HEK293 (cell line): ENCODE data around the gene CDK14.

Experiments
- CTCF ChIA-PET: fragments of 350-600 bp; formaldehyde crosslinking; extraction: SDS; loops from one replicate; lab custom pipeline; 2021; ENCODE audit warnings: antibody characterized with exemption; lab: Yijun Ruan, JAX
- POLR2A ChIA-PET: fragments of 300-600 bp; formaldehyde crosslinking; extraction: SDS; loops from one replicate; lab custom pipeline; 2020; ENCODE audit warnings: antibody characterized with exemption, inconsistent platforms; lab: Yijun Ruan, JAX
- H3K27ac ChIP-seq: fragments of 200-500 bp; sonication (Bioruptor generic); 2 replicates; pipeline ENCODE4 v1.5.1; 2014; ENCODE audit warnings: low read depth, low read length, control low read depth, inconsistent platforms; ENCODE audit errors: extremely low read depth
- H3K36me3 ChIP-seq, 2 experiments: fragments of 200-500 bp in 1 of 2; sonication (Bioruptor generic) in 1 of 2; 1 replicate in 1 of 2; 2 replicates in 1 of 2; pipeline ENCODE4 v1.5.1; 2014 to 2017; ENCODE audit warnings: inconsistent platforms in 2 of 2, low read length in 2 of 2; ENCODE audit not compliant: control insufficient read depth in 2 of 2, insufficient read depth in 1 of 2
- H3K4me1 ChIP-seq: fragments of 200-500 bp; sonication (Bioruptor generic); 2 replicates; pipeline ENCODE4 v1.5.1; 2014; ENCODE audit warnings: mild to moderate bottlenecking, low read length, inconsistent platforms; ENCODE audit not compliant: control insufficient read depth, insufficient read depth
- H3K4me3 ChIP-seq: 2 replicates; pipeline ENCODE4 v1.5.1; 2011; ENCODE audit warnings: low read depth, mild to moderate bottlenecking, control low read depth, low read length, moderate library complexity
- H3K9me3 ChIP-seq: fragments of 200-500 bp; sonication (Bioruptor generic); 2 replicates; pipeline ENCODE4 v1.5.1; 2014; ENCODE audit warnings: low read depth, low read length, inconsistent platforms; ENCODE audit not compliant: control insufficient read depth, insufficient read depth
- BCL11A ChIP-seq: fragments of 450-650 bp; formaldehyde crosslinking; IDR thresholded peaks from 2 replicates; pipeline ENCODE4 v1.5.1; 2016; ENCODE audit warnings: low read depth, missing biosample characterization, missing genetic modification characterization
- EGR2 ChIP-seq: fragments of 450-650 bp; formaldehyde crosslinking; IDR thresholded peaks from 2 replicates; pipeline ENCODE4 v1.5.1; 2016; ENCODE audit warnings: low read depth, missing biosample characterization, missing genetic modification characterization
- OSR2 ChIP-seq: fragments of 450-650 bp; formaldehyde crosslinking; IDR thresholded peaks from 2 replicates; pipeline ENCODE4 v1.5.1; 2016; ENCODE audit warnings: missing biosample characterization, missing genetic modification characterization
- ZBTB20 ChIP-seq: fragments of 450-650 bp; formaldehyde crosslinking; IDR thresholded peaks from 2 replicates; pipeline ENCODE4 v1.5.1; 2016; ENCODE audit warnings: missing biosample characterization, missing genetic modification characterization
- ZBTB8A ChIP-seq: fragments of 450-650 bp; formaldehyde crosslinking; IDR thresholded peaks from 2 replicates; pipeline ENCODE4 v1.5.1; 2016; ENCODE audit warnings: missing biosample characterization, missing genetic modification characterization
- ZNF132 ChIP-seq: fragments of 450-650 bp; formaldehyde crosslinking; IDR thresholded peaks from 2 replicates; pipeline ENCODE4 v1.5.1; 2017; ENCODE audit warnings: missing biosample characterization, missing genetic modification characterization, borderline replicate concordance
- ZNF16 ChIP-seq: fragments of 450-650 bp; formaldehyde crosslinking; IDR thresholded peaks from 2 replicates; pipeline ENCODE4 v1.5.1; 2016; ENCODE audit warnings: low read depth, missing biosample characterization, missing genetic modification characterization
- ZNF2 ChIP-seq: fragments of 450-650 bp; formaldehyde crosslinking; IDR thresholded peaks from 2 replicates; pipeline ENCODE4 v1.5.1; 2016; ENCODE audit warnings: missing biosample characterization, missing genetic modification characterization
- ZNF280C ChIP-seq: fragments of 450-650 bp; formaldehyde crosslinking; IDR thresholded peaks from 2 replicates; pipeline ENCODE4 v1.5.1; 2016; ENCODE audit warnings: missing biosample characterization, missing genetic modification characterization
- ZNF280D ChIP-seq: fragments of 450-650 bp; formaldehyde crosslinking; IDR thresholded peaks from 2 replicates; pipeline ENCODE4 v1.5.1; 2016; ENCODE audit warnings: missing biosample characterization, missing genetic modification characterization
- ZNF335 ChIP-seq: fragments of 450-650 bp; formaldehyde crosslinking; conservative IDR thresholded peaks from 2 replicates; pipeline ENCODE4 v1.5.1; 2016; ENCODE audit warnings: missing biosample characterization, missing genetic modification characterization
- ZNF362 ChIP-seq: fragments of 450-650 bp; formaldehyde crosslinking; IDR thresholded peaks from 2 replicates; pipeline ENCODE4 v1.5.1; 2016; ENCODE audit warnings: missing biosample characterization, missing genetic modification characterization
- ZNF48 ChIP-seq: fragments of 450-650 bp; formaldehyde crosslinking; IDR thresholded peaks from 2 replicates; pipeline ENCODE4 v1.5.1; 2016; ENCODE audit warnings: missing biosample characterization, missing genetic modification characterization
- ZNF580 ChIP-seq: fragments of 450-650 bp; formaldehyde crosslinking; IDR thresholded peaks from 2 replicates; pipeline ENCODE4 v1.5.1; 2016; ENCODE audit warnings: missing biosample characterization, missing genetic modification characterization
- ZNF610 ChIP-seq: fragments of 450-650 bp; formaldehyde crosslinking; IDR thresholded peaks from 2 replicates; pipeline ENCODE4 v1.5.1; 2016; ENCODE audit warnings: missing biosample characterization, missing genetic modification characterization, borderline replicate concordance
- ZNF624 ChIP-seq: fragments of 450-650 bp; formaldehyde crosslinking; IDR thresholded peaks from 2 replicates; pipeline ENCODE4 v1.5.1; 2017; ENCODE audit warnings: missing biosample characterization, missing genetic modification characterization
- ZNF626 ChIP-seq: fragments of 450-650 bp; sonication (Bioruptor Pico); formaldehyde crosslinking; IDR thresholded peaks from 2 replicates; pipeline ENCODE4 v1.5.1; 2018; ENCODE audit warnings: missing biosample characterization, missing genetic modification characterization, inconsistent platforms
- ZNF658 ChIP-seq: fragments of 450-650 bp; formaldehyde crosslinking; IDR thresholded peaks from 2 replicates; pipeline ENCODE4; 2016; ENCODE audit warnings: missing biosample characterization, missing genetic modification characterization
- ZNF701 ChIP-seq: fragments of 450-650 bp; formaldehyde crosslinking; IDR thresholded peaks from 2 replicates; pipeline ENCODE4 v1.5.1; 2016; ENCODE audit warnings: missing biosample characterization, missing genetic modification characterization
- ZNF76 ChIP-seq: fragments of 450-650 bp; formaldehyde crosslinking; IDR thresholded peaks from 2 replicates; pipeline ENCODE4; 2016; ENCODE audit warnings: low read depth, missing biosample characterization, missing genetic modification characterization, borderline replicate concordance
- ZNF830 ChIP-seq: fragments of 450-650 bp; IDR thresholded peaks from 2 replicates; pipeline ENCODE4 v1.5.0; 2018; ENCODE audit warnings: missing biosample characterization, missing genetic modification characterization, low read depth, mild to moderate bottlenecking, moderate library complexity

Gene CDK14

GRCh38 chr7:90723866-90724265, 127.7 kb downstream of the CDK14 start:
- Histone ChIP-seq H3K36me3 (no peaks in the 10 kb centered on the region), H3K9me3 (no peaks in the 10 kb centered on the region), H3K4me3 (no peak overlapping the region), H3K4me1 (peaks cover 18% of the 10 kb centered on the region), H3K27ac (no peak overlapping the region)
- TF ChIP-seq ZNF132 (no peak), EGR2 (tag by site-specific recombination) (no peak), ZNF626 (tag by site-specific recombination) (no peak), ZNF830 (tag by site-specific recombination) (no peak), ZNF580 (tag by site-specific recombination) (no peak), ZNF280D (no peak), ZNF16 (tag by site-specific recombination) (no peak), ZNF610 (tag by site-specific recombination) (no peak), ZNF335 (tag by site-specific recombination) (no peak), ZNF2 (tag by site-specific recombination) (no peak), OSR2 (no peak), ZBTB8A (tag by site-specific recombination) (no peak), ZNF362 (tag by site-specific recombination) (no peak), ZNF701 (no peak), ZNF48 (no peak), ZNF658 (tag by site-specific recombination) (no peak)
- ChIA-PET CTCF (interaction anchor here (0.6 to 3.2 kb wide), 2 partner anchors 15 to 117 kb away, joined by 4 to 11 read pairs; no protein-coding TSS in a partner anchor), POLR2A (no interaction called here)

GRCh38 chr7:90726120-90726519, 130.0 kb downstream of the CDK14 start:
- Histone ChIP-seq H3K9me3 (no peaks in the 10 kb centered on the region), H3K27ac (no peak overlapping the region), H3K4me1 (peaks cover 18% of the 10 kb centered on the region), H3K36me3 (no peaks in the 10 kb centered on the region), H3K4me3 (no peak overlapping the region)
- TF ChIP-seq BCL11A (tag by site-specific recombination), result no peak
- TF ChIP-seq ZBTB20 (tag by site-specific recombination), result no peak
- TF ChIP-seq ZNF76 (tag by site-specific recombination), result no peak
- TF ChIP-seq ZNF624 (tag by site-specific recombination), result no peak
- no peak for TF ChIP-seq ZNF280C (tag by site-specific recombination)
- TF ChIP-seq EGR2 (tag by site-specific recombination), result no peak
- POLR2A ChIA-PET, result no interaction called here
- CTCF ChIA-PET, result interaction anchor here (0.7 to 1.3 kb wide), 3 partner anchors 20 to 97 kb away, joined by 3 to 5 read pairs (median 3); no protein-coding TSS in a partner anchor
